Erythroblast (primary cell): ENCODE data around the gene CACNA1C.

ENCODE experiments used
- GATA1 ChIP-seq: IDR thresholded peaks from 2 replicates; pipeline ENCODE4 v1.6.1; 2011; ENCODE audit warnings: low read depth, mild to moderate bottlenecking, control low read depth, low read length, moderate library complexity
- POLR2A ChIP-seq: IDR thresholded peaks from 2 replicates; pipeline ENCODE4 v1.6.1; 2011; ENCODE audit warnings: mild to moderate bottlenecking, low read length

- TF ChIP-seq POLR2A = no peak
- no peak for TF ChIP-seq GATA1
Measured at GRCh38 chr12:2672863-2673262, 620.1 kb downstream of the CACNA1C start.
